NCI-H1092 (cell line): ENCODE results near the gene APOL6.
"Not testable (repeated sequence)": the region's sequence is repeated elsewhere in the genome, so short reads cannot be mapped to it uniquely, and the experiment has no call there.

ENCODE experiments used
- DNase-seq: peaks from one replicate; lab custom pipeline; 2025; lab: John Stamatoyannopoulos, UW

APOL6 gene

DNA sequence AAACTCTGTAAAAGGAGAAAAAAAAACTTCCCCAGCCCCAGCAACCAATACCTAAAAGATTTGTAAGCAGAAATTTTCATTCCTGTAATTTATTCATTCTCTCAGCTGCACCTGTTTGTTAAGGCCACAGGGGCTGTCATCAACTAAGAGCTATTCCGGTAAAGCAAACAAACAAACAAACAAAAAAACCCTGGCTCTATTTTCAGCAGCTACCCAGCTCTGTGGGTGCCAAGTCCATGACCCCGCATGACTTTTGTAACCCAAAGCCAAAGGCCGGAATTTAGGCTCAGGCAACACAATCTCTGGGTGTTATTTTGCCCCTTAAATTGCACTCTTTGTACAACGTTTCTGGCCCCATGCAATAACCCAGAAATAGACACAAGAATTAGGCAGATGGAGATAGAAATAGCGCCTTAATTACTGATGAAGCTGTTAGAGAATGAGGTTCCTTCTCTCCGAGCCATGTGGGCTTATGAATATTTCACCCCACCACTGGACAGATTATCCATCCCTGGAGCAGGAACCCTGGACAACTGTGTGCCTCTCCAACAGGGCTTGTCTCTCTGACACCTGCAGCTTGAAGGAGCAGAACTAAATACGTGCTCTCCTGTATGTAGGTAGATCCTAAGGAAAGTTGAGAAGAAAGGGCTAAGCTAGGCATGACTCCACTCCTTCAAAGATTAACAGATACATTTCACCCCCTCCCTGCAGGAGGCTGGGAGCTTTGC lies 29.4 kb downstream of the APOL6 start:
- DNase-seq, result no peak

DNA sequence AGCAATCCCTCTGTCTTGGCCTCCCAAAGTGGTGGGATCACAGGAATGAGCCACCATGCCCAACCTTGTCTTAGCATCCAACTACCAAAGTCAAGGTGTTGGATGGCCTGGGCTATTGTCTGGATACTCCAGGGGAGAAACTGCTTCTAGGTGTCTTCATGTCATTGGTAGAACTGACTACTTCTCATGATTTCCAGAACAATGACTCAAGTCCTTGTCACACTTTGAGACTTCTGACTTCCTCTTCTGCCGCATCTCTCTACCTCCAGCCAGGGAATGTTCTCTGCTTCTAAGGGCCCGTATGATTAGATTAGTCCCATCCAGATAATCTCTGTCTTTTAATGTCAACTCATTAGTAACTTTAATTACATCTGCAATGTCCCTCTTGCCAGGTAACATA lies 30.6 kb downstream of the APOL6 start:
- DNase-seq, result no peak

GRCh38 chr22:35679492-35679891 lies 31.2 kb downstream of the APOL6 start:
- DNase-seq, result not testable (repeated sequence)

GRCh38 chr22:35681454-35682052 lies 33.3 kb downstream of the APOL6 start:
- no peak for DNase-seq

DNA sequence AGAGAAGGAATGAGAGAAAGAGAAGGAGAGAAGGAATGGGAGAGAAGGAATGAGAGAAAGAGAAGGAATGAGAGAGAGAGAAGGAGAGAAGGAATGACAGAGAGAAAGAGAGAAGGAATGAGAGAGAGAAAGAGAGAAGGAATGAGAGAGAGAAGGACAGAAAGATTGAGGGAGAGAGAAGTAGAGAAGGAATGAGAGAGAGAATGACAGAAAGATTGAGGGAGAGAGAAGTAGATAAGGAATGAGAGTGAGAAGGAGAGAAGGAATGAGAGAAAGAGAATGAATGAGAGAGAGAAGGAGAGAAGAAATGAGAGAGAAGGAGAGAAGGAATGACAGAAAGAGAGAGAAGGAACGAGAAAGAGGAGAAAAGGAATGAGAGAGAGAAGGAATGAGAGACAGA lies 35.3 kb downstream of the APOL6 start:
- no peak for DNase-seq

GRCh38 chr22:35684270-35684700 lies 36.0 kb downstream of the APOL6 start:
- DNase-seq, result peak; percentile 45

DNA sequence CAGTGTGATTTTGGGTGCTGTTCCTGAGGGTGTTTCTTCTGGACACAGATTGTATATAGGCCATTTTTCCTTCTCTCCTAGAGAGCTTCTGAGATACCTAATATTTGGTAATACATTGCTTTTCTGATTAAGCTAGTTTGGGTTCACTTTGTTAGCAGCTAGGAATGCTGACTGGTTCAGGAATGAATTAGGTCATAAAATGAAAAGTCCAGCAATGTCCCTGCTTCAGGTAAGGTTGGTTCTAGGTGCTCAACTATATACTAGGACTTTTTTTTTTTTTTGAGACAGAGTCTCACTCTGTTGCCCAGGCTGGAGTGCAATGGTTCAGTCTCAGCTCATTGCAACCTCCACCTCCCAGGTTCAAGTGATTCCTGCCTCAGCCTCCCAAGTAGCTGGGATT lies 36.5 kb downstream of the APOL6 start:
- DNase-seq, result no peak

DNA sequence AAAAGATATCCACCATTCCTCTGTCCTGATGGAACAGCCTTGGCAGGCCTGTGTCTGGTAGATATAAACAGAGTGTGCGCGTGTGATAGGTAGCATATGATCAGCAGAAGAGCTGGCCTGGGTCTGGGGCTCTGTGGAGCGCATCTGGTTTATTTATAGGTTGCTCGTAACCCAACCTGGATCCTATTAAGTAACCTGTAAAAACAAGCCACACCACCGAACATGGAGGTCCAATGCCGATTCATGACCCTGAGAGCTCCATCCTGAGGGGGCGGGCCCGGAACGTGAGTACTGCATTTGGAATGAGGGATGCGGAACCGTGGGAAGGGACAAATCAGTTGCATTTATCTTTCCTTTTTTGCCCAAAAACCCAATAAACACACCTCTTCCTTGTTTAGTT lies 37.5 kb downstream of the APOL6 start:
- no peak for DNase-seq

- no peak for DNase-seq
These were observed 38.1 kb downstream of the APOL6 start for GRCh38 chr22:35686298-35686697.

DNA sequence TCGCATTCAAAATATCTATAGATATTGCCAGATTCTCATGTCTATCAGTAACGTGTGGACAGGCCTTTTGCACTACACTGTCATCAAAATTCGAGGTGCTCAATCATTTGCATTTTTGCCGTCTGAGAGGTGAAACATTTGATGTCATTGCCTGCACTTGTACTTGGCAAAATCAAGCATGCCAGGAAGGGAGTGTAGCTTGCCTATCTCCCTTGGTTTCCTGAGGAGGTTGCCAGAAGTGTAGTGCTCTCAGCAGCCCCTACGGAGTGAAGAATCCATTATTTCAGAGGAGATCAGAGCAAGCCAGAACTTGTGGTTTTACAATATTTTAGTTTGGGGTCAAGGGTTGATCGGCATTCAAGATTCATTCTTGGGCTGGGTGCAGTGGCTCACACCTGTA lies 39.2 kb downstream of the APOL6 start:
- DNase-seq, result no peak

- DNase-seq, result no peak
These were observed 40.8 kb downstream of the APOL6 start for GRCh38 chr22:35688913-35689675.

GRCh38 chr22:35690001-35690400 lies 41.8 kb downstream of the APOL6 start:
- peak; percentile 4 for DNase-seq

GRCh38 chr22:35695202-35695601 lies 47.0 kb downstream of the APOL6 start:
- DNase-seq, result no peak

DNA sequence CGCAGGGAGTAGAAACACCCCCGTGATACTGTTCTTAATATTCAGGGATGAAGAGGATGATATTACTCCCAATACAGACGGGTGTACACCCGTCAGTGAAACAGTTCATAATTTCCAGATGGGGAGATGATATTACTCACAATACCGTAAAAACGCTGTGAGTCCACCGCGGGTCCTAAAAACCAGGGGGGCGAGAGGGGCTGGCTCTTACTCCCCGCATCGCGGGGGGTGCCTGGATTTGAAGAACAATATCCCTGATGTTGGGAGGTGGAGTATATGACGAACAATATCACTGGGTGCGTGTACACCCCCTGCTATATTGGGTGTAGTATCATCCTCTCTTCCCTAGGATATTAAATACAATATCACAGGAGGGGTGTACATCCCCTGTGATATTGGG lies 48.9 kb downstream of the APOL6 start:
- no peak for DNase-seq

GRCh38 chr22:35699852-35700251 lies 51.6 kb downstream of the APOL6 start:
- not testable (repeated sequence) for DNase-seq

- no peak for DNase-seq
These were observed 55.8 kb downstream of the APOL6 start for GRCh38 chr22:35703861-35704584.

DNA sequence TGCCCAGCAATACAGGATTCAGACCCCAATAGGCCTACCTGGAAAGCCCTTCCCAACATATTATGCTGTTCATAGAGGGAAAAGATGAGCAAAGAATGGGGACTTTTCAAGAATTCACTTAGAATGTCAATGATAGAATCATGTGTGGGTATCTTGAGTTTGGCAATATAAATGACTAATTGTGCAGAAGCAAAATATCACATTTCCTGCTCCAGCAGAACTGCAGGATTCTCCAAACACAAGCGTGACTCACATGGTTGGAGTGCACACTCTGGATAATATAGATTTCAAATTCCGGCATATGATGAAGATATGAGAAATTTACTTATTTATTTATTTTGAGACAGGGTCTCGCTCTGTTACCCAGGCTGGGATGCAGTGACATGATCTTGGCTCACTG lies 56.9 kb downstream of the APOL6 start:
- no peak for DNase-seq

DNA sequence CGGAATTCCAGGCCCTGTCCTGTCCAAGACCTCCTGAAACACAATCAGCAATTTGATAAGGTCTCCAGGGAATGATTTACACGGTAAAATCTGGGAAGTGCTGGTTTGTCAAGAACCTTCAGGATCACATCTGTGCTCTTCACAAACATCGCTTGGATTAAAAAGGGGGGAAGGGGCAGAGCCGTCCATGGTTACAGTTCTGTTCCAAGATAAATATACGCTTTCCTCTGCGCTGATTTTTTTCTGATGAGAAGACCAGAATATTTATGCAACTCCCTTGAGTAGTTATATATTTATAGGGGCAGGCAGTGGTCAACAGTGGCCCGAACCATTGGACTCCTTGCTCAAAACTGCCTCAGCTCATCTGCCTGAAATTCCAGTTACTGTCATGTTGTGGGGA lies 60.2 kb downstream of the APOL6 start:
- no peak for DNase-seq

DNA sequence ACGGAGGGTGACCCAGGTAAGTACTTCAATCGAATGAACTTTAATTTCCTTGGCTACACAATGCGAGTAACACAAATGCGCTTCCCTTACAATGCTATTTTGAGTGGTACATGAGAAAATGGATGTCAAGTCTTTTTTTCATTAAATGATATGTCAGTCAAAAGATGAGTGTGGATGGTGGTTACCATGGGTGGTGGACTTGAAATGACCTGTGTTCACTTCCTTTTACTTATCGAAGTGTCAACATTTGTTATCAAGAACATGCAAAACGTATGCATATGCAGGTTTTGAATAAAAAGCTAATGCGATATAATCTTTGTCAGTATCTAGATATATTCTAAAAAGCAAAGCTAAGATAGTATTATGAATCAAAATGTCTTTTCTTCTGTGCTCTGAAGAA lies 60.7 kb downstream of the APOL6 start:
- no peak for DNase-seq

DNA sequence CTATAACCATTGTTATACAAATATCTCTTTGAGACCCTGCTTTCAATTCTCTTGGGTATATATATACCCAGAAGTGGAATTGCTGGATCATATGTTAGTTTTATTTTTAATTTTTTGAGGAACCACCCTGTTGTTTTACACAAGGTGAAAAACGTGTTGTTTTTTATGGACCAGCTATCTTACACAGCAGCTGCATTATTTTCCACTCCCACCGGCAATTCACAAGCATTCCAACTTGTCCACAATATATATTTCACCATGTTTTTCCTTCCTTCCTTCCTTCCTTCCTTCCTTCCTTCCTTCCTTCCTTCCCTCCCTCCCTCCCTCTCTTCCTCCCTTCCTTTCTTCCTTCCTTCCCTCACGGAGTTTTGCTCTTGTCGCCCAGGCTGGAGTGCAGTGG lies 63.1 kb downstream of the APOL6 start:
- no peak for DNase-seq

- no peak for DNase-seq
These were observed 64.4 kb downstream of the APOL6 start for GRCh38 chr22:35712672-35713071.

DNA sequence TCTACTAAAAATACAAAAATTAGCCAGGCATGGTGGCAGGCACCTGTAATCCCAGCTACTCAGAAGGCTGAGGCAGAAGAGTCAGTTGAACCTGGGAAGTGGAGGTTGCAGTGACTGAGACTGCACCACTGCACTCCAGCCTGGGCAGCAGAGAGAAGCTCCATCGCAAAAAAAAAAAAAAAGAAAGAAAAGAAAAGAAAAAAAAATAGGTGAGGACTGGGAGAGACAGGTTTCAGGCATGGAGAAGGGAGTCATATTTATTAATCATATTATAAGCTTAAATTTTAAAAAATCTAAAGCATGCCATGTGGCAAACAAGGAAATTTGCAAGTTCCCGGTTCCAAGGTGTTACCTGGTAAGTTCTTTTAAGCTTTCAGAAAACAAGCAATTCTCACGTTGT lies 69.3 kb downstream of the APOL6 start, which contains the start of gene APOL5:
Gene APOL5, plus strand, starts transcription at position 301 of the 400 bp plus-strand sequence. Its CDS starts 0 bp downstream, at position 301.
- no peak for DNase-seq
